Fibroblast of lung (primary cell): ENCODE measurements around the gene TTC33. TPM values are rescaled to one million over a fixed set of nuclear protein-coding genes. Genes with fewer than 3 reads are reported as not detected.
"Not testable (repeated sequence)": the region's sequence is repeated elsewhere in the genome, so short reads cannot be mapped to it uniquely, and the experiment has no call there.

ENCODE experiments used
- DNase-seq, 2 donors: peaks; one replicate each; pipeline versions ENCODE4 v3.0.0 to v3.0.0-alpha.2; 2010; ENCODE audit warnings: low read depth in 2 of 2
- H2AFZ ChIP-seq: 2 replicates; pipeline ENCODE4 v1.5.1; 2012; ENCODE audit warnings: low read length, control low read depth, inconsistent platforms
- H3K27ac ChIP-seq: 2 replicates; pipeline ENCODE4 v1.5.1; 2011; ENCODE audit warnings: low read length, control low read depth; ENCODE audit not compliant: insufficient read depth
- H3K27me3 ChIP-seq: 2 replicates; pipeline ENCODE4 v1.5.1; 2011; ENCODE audit warnings: mild to moderate bottlenecking, low read length; ENCODE audit not compliant: control insufficient read depth, insufficient read depth
- H3K36me3 ChIP-seq: 2 replicates; pipeline ENCODE4 v1.5.1; 2011; ENCODE audit warnings: low read length; ENCODE audit not compliant: control insufficient read depth, insufficient read depth
- H3K4me1 ChIP-seq: 2 replicates; pipeline ENCODE4 v1.5.1; 2011; ENCODE audit warnings: low read length; ENCODE audit not compliant: control insufficient read depth, insufficient read depth; ENCODE audit errors: extremely low read depth
- H3K4me2 ChIP-seq: 2 replicates; pipeline ENCODE4 v1.5.1; 2011; ENCODE audit warnings: low read length, control low read depth; ENCODE audit not compliant: insufficient read depth; ENCODE audit errors: extremely low read depth
- H3K4me3 ChIP-seq, 4 experiments: fragments of 200-600 bp in 1 of 4; sonication (generic) in 1 of 4; replicated peaks in 1 of 4; 2 replicates each; pipeline ENCODE4 v1.5.1; 2011 to 2016; ENCODE audit warnings: low read length in 4 of 4, low read depth in 3 of 4, mild to moderate bottlenecking in 3 of 4, control low read depth in 2 of 4, inconsistent platforms in 1 of 4, mixed read lengths in 1 of 4; ENCODE audit not compliant: insufficient read depth in 1 of 4; ENCODE audit errors: control extremely low read depth in 1 of 4
- H3K79me2 ChIP-seq: 2 replicates; pipeline ENCODE4 v1.5.1; 2012; ENCODE audit warnings: mild to moderate bottlenecking, low read length, inconsistent platforms; ENCODE audit not compliant: control insufficient read depth, insufficient read depth
- H3K9ac ChIP-seq: 2 replicates; pipeline ENCODE4 v1.5.1; 2011; ENCODE audit warnings: mild to moderate bottlenecking, low read length, control low read depth; ENCODE audit not compliant: insufficient read depth
- H3K9me3 ChIP-seq: 2 replicates; pipeline ENCODE4 v1.5.1; 2012; ENCODE audit warnings: low read depth, low read length; ENCODE audit not compliant: control insufficient read depth, insufficient read depth
- H4K20me1 ChIP-seq: 2 replicates; pipeline ENCODE4 v1.5.1; 2011; ENCODE audit warnings: low read length; ENCODE audit not compliant: control insufficient read depth, insufficient read depth; ENCODE audit errors: extremely low read depth
- CTCF ChIP-seq, 2 donors: IDR thresholded peaks in 1 of 2; conservative IDR thresholded peaks in 1 of 2; 1 replicate in 1 of 2; 2 replicates in 1 of 2; pipeline ENCODE4 v1.5.1; 2011 to 2012; ENCODE audit warnings: low read length in 2 of 2, control low read depth in 1 of 2, inconsistent platforms in 1 of 2, low read depth in 1 of 2, mild to moderate bottlenecking in 1 of 2
- EZH2 ChIP-seq: IDR thresholded peaks from 2 replicates; pipeline ENCODE4 v1.5.1; 2012; ENCODE audit warnings: low read length, control low read depth, mild to moderate bottlenecking; ENCODE audit errors: missing control alignments
- polyA plus RNA-seq, 2 donors: library from polyadenylated mRNA; depleted of rRNA in 1 of 2; stranded (reverse) in 1 of 2; unstranded in 1 of 2; fragments of >200 nt; gene quantifications; 2 replicates each; pipeline ENCODE4 v1.2.1, GENCODE V29; 2011 to 2012; ENCODE audit warnings: missing spikeins in 1 of 2
- total RNA-seq: library from RNA; depleted of rRNA; stranded (reverse); fragments of >200 nt; gene quantifications from 2 replicates; pipeline ENCODE4 v1.2.1, GENCODE V29; 2014

Gene TTC33
- total and polyA plus RNA-seq, 2 donors (not counting 1 experiment from before 2014, with no cell fraction given) = 8.7 to 16.3 TPM

GRCh38 chr5:40787986-40788385 is 32.2 kb upstream of the TTC33 start:
- H3K4me1 ChIP-seq = no peaks in the 10 kb centered on the region
- TF ChIP-seq CTCF (conservative IDR thresholded peaks at IDR 0.05 in 1 of 2, IDR thresholded peaks at IDR 0.05 in 1 of 2; ENCODE audit: low read depth in 1 of 2, low read length in 2 of 2) (no peak), EZH2 (no peak)
- peaks cover 6% of the 10 kb centered on the region for H4K20me1 ChIP-seq

GRCh38 chr5:40786664-40787063 is 30.9 kb upstream of the TTC33 start:
- H3K27ac ChIP-seq, H4K20me1 ChIP-seq, H3K4me2 ChIP-seq, H2AFZ ChIP-seq, H3K36me3 ChIP-seq, H3K4me1 ChIP-seq, H3K9ac ChIP-seq, H3K9me3 ChIP-seq, H3K4me3 ChIP-seq, DNase-seq, H3K27me3 ChIP-seq: not testable (repeated sequence)
- peaks cover 97% of the 10 kb centered on the region for H3K79me2 ChIP-seq

More at GRCh38 chr5:40787986-40788385, 32.2 kb upstream of the TTC33 start:
- no peak overlapping the region for H3K4me2 ChIP-seq
- no peak overlapping the region for H3K9ac ChIP-seq
- no peak overlapping the region for H3K4me3 ChIP-seq
- H2AFZ ChIP-seq = no peak overlapping the region
- no peak for DNase-seq
- H3K36me3 ChIP-seq = no peaks in the 10 kb centered on the region
- no peaks in the 10 kb centered on the region for H3K27me3 ChIP-seq
- H3K9me3 ChIP-seq = no peaks in the 10 kb centered on the region
- H3K79me2 ChIP-seq = peaks cover 97% of the 10 kb centered on the region
- no peak overlapping the region for H3K27ac ChIP-seq

GRCh38 chr5:40784916-40785315 is 29.2 kb upstream of the TTC33 start:
- Histone ChIP-seq H3K4me1 (peaks cover 6% of the 10 kb centered on the region), H3K9ac (no peak overlapping the region), H3K36me3 (no peaks in the 10 kb centered on the region), H3K9me3 (no peaks in the 10 kb centered on the region), H3K4me3 (no peak overlapping the region), H3K4me2 (no peak overlapping the region), H3K79me2 (peaks cover 97% of the 10 kb centered on the region), H4K20me1 (peaks cover 3% of the 10 kb centered on the region), H3K27ac (no peak overlapping the region), H3K27me3 (no peaks in the 10 kb centered on the region), H2AFZ (no peak overlapping the region)
- DNase-seq = no peak
- TF ChIP-seq EZH2 (no peak), CTCF (conservative IDR thresholded peaks at IDR 0.05 in 1 of 2, IDR thresholded peaks at IDR 0.05 in 1 of 2; ENCODE audit: low read depth in 1 of 2, low read length in 2 of 2) (no peak)
